Muscle layer of duodenum (tissue), 2 donors: ENCODE measurements around the gene PSME1.

Experiments used
- H3K27ac ChIP-seq: one replicate; pipeline ENCODE4 v1.7.0; 2013; ENCODE audit warnings: mild to moderate bottlenecking, low read length
- H3K27me3 ChIP-seq: one replicate; pipeline ENCODE4 v1.7.0; 2013; ENCODE audit warnings: low read depth, mild to moderate bottlenecking, control low read depth, low read length
- H3K36me3 ChIP-seq, 2 donors: one replicate each; pipeline ENCODE4 v1.7.0; 2013; ENCODE audit warnings: low read length in 2 of 2, control low read depth in 1 of 2, mild to moderate bottlenecking in 1 of 2; ENCODE audit not compliant: insufficient read depth in 2 of 2, control insufficient read depth in 1 of 2
- H3K4me1 ChIP-seq, 2 donors: one replicate each; pipeline ENCODE4 v1.7.0; 2013; ENCODE audit warnings: low read length in 2 of 2, mild to moderate bottlenecking in 2 of 2, control low read depth in 1 of 2, moderate library complexity in 1 of 2; ENCODE audit not compliant: insufficient read depth in 2 of 2, control insufficient read depth in 1 of 2
- H3K4me3 ChIP-seq, 2 donors: one replicate each; pipeline ENCODE4 v1.7.0; 2013; ENCODE audit warnings: low read length in 2 of 2, low read depth in 1 of 2, mild to moderate bottlenecking in 1 of 2
- H3K9me3 ChIP-seq, 2 donors: one replicate each; pipeline ENCODE4 v1.7.0; 2013; ENCODE audit warnings: low read length in 2 of 2, control low read depth in 1 of 2, mild to moderate bottlenecking in 1 of 2; ENCODE audit not compliant: control insufficient read depth in 1 of 2
- donor health status: healthy.

PSME1 gene

DNA sequence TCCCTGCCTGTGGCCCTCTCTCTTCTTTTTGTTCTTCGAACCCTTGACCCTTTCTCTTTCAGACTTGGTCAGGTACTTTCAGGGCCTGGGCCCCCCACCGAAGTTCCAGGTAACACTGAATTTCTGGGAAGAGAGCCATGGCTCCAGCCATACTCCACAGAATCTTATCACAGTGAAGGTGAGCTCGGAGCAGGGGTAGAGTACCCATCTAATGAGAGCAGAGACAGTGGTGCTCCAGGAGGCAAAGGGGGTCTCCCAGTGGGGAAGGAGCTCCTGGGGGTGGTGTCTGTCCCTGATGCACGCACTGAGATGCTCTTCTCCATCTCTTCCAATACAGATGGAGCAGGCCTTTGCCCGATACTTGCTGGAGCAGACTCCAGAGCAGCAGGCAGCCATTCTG, 29.8 kb downstream of the PSME1 start:
- H3K4me1 ChIP-seq: peaks cover 17 to 19% of the 10 kb centered on the region in 2 donors
- no peaks in the 10 kb centered on the region for H3K27me3 ChIP-seq
- H3K9me3 ChIP-seq: no peaks in the 10 kb centered on the region
- H3K4me3 ChIP-seq: no peak overlapping the region
- H3K27ac ChIP-seq: no peak overlapping the region
- H3K36me3 ChIP-seq: peaks cover 46 to 47% of the 10 kb centered on the region in 2 donors

DNA sequence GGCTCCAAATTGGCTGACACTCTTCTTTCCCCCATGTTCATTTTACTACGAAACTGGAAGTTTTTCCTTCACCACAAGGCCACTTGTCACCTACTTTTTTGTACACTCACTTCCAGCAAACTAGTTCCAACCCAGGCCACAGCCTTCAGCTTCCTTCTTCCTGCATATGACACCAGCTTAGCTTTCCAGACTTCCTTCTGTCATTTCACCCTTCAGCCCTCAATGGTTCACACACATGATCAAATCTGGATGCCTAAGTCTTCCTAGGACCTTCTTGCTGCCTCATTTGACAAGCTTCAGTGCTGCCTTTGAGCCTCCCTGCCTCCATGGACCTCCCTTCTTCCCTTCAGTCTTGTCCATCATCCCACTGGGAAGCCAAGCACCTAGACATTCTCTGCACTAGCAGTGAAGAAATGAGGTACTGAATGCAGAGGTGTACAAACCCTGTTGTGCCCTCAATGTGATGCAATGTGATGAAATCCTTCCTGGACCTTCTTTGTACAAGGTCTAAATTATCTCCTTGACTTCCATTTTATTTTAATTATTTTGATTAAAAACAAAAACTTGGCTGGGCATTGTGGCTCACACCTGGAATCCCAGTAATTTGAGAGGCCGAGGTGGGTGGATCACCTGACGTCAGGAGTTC, 31.6 kb downstream of the PSME1 start:
- Histone ChIP-seq H3K27me3 (no peaks in the 10 kb centered on the region), H3K4me1 (peaks cover 8 to 16% of the 10 kb centered on the region in 2 donors), H3K9me3 (no peaks in the 10 kb centered on the region), H3K27ac (no peak overlapping the region), H3K4me3 (no peak overlapping the region), H3K36me3 (peaks cover 45 to 47% of the 10 kb centered on the region in 2 donors)

DNA sequence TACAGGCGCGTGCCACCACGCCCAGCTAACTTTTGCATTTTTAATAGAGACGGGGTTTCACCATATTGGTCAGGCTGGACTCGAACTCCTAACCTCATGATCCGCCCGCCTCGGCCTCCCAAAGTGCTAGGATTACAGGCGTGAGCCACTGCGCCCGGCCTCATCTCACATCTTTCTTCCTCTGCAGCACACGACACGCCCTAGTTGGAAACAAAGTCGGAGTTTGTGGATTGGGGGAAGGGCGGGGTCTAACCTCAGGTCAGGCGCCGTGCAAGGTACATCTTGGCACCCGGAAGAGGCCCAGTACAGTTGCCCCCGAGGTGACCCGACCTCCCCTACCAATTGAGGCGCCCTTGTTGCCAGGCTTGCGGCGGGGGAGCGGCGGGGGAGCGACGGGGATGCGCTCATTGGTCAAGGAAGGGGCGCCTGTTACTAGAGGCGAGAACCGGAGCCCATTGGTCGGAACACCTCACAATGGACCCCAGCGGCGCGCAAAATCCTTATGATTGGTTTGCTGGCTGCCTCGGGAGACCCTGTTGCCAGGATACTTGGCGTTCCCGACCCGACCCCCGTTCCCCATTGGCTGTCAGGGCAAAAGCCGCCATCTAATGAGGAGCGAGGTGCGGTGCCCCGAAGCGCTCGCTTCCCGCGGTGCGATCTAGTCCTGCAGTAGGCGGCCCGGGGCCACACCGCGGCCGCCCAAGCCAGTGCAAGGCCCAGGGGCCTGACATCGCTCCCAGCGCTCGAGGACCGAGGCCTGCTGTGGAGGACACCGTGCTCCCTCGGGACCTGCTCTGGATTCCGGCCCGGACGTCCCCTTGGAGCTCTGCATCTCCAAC, 35.6 kb downstream of the PSME1 start, which contains the start of gene REC8:
TSS of gene REC8 (plus strand) at position 659 of the 839 bp plus-strand sequence. CDS start 473 bp downstream, outside the sequence.
- peaks cover 13 to 14% of the 10 kb centered on the region in 2 donors for H3K36me3 ChIP-seq
- H3K9me3 ChIP-seq: no peaks in the 10 kb centered on the region
- peak within 1 kb of the TSS; percentile 23 to 60 for H3K4me3 ChIP-seq
- H3K27me3 ChIP-seq: no peaks in the 10 kb centered on the region
- H3K4me1 ChIP-seq: peaks cover 0 to 7% of the 10 kb centered on the region in 2 donors
- H3K27ac ChIP-seq: no peak within 1 kb of the TSS

DNA sequence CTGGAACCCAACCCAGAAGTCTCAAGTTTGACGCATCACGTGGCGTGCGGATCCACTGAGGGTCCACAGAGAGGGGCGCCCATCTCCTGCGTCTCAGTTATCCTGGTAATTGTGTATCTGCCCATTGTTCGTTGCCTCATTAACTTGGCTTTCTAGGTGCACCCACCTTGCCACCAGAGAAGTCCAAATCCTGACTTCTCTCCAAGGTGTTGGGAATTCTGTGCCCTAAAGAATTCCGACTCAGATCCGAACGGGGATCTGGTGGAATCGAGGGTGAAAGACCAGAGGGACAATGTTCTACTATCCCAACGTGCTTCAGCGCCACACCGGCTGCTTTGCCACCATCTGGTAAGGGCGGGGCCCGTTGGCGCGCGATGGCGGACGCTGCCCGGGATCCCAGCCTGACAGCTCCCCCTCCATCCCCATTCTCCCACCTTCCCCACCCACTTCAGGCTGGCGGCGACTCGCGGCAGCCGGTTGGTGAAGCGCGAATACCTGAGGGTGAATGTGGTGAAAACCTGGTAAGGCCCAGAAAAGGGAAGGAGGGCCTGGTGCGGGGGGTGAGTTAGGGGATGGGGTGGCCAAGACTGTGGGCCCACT, 36.4 kb downstream of the PSME1 start:
- H3K36me3 ChIP-seq: peaks cover 13 to 15% of the 10 kb centered on the region in 2 donors
- no peak overlapping the region for H3K27ac ChIP-seq
- no peaks in the 10 kb centered on the region for H3K27me3 ChIP-seq
- peaks cover 0 to 7% of the 10 kb centered on the region in 2 donors for H3K4me1 ChIP-seq
- H3K4me3 ChIP-seq: peak overlapping the region; percentile 23 to 60
- no peaks in the 10 kb centered on the region for H3K9me3 ChIP-seq

DNA sequence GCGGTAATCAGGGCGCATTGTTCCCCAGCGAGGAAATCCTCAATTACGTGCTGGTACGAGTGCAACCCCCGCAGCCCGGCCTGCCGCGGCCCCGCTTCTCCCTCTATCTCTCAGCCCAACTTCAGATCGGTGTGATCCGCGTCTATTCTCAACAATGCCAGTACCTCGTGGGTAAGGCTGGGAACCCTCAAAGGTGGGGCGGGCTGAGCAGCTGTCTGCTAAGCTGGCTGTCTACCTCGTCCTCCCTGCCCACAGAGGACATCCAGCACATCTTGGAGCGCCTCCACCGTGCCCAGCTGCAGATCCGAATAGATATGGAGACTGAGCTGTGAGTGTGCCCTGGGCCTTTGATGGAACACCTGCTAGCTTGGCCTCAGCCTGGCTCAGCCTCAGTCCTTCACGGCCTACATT, 36.9 kb downstream of the PSME1 start:
- H3K27me3 ChIP-seq: no peaks in the 10 kb centered on the region
- H3K4me1 ChIP-seq: peaks cover 0 to 7% of the 10 kb centered on the region in 2 donors
- H3K4me3 ChIP-seq: no peak overlapping the region
- H3K27ac ChIP-seq: no peak overlapping the region
- H3K36me3 ChIP-seq: peaks cover 13 to 18% of the 10 kb centered on the region in 2 donors
- no peaks in the 10 kb centered on the region for H3K9me3 ChIP-seq

DNA sequence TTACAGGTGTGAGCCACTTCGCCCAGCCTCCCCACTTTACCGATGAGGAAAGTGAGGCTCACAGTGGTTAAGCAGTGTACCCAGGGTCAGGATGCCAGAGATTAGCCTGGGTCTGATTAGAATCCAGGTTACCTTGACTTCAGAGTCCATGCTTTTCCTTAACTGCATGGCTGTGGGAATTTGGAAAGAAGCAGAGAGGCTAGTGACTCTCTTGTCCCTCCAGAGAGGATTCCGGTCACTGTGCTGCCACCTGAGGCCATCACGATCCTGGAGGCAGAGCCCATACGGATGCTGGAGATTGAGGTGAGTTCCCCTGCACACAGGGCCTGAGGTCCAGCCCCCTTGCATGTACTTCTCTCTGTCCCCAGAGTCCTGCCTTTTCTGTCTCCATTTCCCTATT, 40.6 kb downstream of the PSME1 start:
- peaks cover 27 to 53% of the 10 kb centered on the region in 2 donors for H3K36me3 ChIP-seq
- H3K4me3 ChIP-seq: no peak overlapping the region
- H3K27ac ChIP-seq: no peak overlapping the region
- H3K27me3 ChIP-seq: no peaks in the 10 kb centered on the region
- H3K9me3 ChIP-seq: no peaks in the 10 kb centered on the region
- H3K4me1 ChIP-seq: peaks cover 0 to 10% of the 10 kb centered on the region in 2 donors

DNA sequence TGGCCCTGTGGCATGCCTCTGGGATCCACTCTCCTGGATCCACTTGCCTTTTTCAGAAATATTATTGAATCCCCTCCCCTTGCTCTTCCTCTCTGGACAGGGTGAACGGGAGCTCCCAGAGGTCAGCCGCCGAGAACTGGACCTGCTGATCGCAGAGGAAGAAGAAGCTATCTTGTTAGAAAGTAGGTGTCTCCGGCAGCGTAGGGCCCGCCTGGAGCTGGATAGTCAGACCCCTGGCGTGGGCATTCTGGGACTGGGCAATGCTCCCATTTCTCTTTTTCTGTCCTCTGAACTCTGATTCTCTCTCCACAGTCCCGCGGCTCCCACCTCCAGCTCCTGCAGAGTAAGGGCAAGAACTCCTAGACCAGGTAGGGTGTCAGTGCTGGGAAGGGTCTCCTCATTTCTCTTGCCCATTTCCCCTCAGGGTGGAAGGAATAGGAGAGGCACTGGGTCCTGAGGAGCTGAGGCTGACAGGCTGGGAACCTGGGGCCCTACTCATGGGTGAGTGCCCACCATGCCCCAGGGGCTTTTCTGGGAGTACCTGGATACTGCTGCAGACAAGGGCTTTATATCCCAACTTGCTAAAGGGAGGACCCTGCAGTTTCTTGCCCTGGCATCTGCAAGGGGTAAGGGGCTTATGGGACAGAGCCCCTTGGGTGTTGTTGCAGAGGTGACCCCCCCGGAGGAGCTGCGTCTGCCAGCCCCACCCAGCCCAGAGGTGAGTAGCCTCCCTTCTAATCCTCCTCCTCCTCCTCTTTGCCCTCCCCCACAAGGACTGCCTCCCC, 41.2 kb downstream of the PSME1 start:
- peaks cover 33 to 60% of the 10 kb centered on the region in 2 donors for H3K36me3 ChIP-seq
- peaks cover 0 to 6% of the 10 kb centered on the region in 2 donors for H3K4me1 ChIP-seq
- H3K27me3 ChIP-seq: no peaks in the 10 kb centered on the region
- H3K27ac ChIP-seq: no peak overlapping the region
- no peaks in the 10 kb centered on the region for H3K9me3 ChIP-seq
- H3K4me3 ChIP-seq: no peak overlapping the region

DNA sequence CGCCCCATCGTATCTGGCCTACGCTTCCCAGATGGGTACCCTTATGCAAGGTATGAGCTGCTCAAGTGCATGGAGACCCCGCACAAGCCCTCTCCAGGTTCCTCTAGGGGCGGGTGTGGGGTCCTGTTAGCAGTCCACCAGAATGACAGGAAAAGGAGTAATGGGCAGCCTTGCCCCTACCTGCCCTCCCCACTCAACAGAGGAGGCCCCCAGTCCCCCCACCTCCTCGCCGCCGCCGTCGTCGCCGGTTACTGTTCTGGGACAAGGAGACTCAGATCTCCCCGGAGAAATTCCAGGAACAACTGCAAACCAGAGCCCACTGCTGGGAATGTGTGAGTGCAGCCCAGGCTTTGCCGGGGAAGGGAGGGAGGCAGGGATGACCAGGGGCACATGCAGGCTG, 41.9 kb downstream of the PSME1 start:
- H3K27me3 ChIP-seq: no peaks in the 10 kb centered on the region
- H3K4me3 ChIP-seq: no peak overlapping the region
- peaks cover 0 to 3% of the 10 kb centered on the region in 2 donors for H3K4me1 ChIP-seq
- no peaks in the 10 kb centered on the region for H3K9me3 ChIP-seq
- H3K36me3 ChIP-seq: peaks cover 37 to 66% of the 10 kb centered on the region in 2 donors
- H3K27ac ChIP-seq: no peak overlapping the region

DNA sequence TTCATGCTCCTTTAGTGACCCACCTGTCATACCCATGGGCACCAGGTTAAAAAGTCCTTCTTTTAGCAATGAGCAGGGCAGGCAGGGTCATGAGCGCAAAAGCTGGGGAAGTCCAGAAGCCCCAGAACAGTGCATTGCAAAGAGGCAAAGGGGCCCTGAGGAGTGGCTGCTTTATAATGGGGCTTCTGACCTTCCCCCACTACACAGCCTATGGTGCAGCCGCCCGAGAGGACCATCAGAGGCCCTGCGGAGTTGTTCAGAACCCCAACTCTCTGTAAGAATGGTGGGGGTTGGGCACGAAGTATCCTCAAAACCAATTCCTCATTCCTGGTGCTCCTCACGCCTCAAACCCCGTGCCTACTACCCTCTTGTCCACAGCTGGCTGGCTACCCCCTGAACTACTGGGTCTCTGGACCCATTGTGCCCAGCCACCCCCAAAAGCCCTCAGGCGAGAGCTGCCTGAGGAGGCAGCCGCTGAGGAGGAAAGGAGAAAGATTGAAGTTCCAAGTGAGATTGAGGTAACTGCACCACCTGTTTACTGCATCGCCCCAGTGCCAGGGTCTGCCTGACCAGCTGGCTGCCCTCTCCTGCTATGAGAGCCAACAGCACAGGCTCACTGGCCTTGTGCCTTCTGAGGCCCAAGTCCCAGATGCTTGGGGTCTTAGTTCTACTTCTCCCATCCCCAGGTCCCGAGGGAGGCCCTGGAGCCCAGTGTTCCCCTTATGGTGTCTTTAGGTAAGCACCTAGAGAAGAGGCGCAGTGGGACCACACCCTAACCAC, 42.6 kb downstream of the PSME1 start:
- Histone ChIP-seq H3K4me1 (peaks cover 0 to 3% of the 10 kb centered on the region in 2 donors), H3K27ac (no peak overlapping the region), H3K36me3 (peaks cover 42 to 73% of the 10 kb centered on the region in 2 donors)

DNA sequence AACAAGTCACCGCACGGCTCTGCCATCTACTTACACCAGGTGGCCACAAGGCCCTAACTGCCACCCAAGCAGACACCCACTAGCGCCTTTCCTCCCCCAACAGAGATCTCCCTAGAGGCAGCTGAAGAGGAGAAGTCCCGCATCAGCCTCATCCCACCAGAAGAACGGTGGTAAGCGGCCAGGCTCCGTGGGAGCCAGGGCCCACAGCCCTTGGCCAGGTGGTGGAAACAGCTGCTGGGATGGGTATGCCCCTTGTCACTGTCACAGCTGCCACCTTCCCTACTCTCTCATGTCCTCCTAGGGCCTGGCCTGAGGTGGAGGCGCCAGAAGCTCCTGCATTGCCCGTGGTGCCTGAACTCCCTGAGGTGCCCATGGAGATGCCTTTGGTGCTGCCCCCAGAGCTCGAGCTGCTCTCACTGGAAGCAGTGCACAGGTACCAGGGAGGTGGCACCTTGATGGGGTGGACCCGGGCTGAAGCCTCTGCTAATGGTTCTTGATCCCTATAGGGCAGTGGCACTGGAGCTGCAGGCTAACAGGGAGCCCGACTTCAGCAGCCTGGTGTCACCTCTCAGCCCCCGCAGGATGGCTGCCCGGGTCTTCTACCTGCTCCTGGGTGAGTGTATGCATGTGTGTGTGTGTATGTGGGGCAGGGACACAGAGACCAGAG, 43.4 kb downstream of the PSME1 start:
- Histone ChIP-seq H3K27me3 (no peaks in the 10 kb centered on the region), H3K9me3 (no peaks in the 10 kb centered on the region), H3K36me3 (peaks cover 45 to 81% of the 10 kb centered on the region in 2 donors), H3K27ac (peak overlapping the region; percentile 65), H3K4me3 (no peak overlapping the region), H3K4me1 (peaks cover 0 to 3% of the 10 kb centered on the region in 2 donors)

More for the DNA sequence above, 42.6 kb downstream of the PSME1 start:
- Histone ChIP-seq H3K9me3 (no peaks in the 10 kb centered on the region), H3K27me3 (no peaks in the 10 kb centered on the region), H3K4me3 (no peak overlapping the region)
